GM23338 (cell line): Measurements from ENCODE around the gene RAD23B. TPM values are rescaled to one million over a fixed set of nuclear protein-coding genes. Genes with fewer than 3 reads are reported as not detected.

Experiments
- ATAC-seq: fragments of 200-7000 bp; cut with Tn5 transposase; 3 replicates; pipeline ENCODE4 v1.9.1; 2020
- DNase-seq: peaks from one replicate; pipeline ENCODE4 v3.0.0-alpha.2; 2015; ENCODE audit warnings: low spot score
- H2AFZ ChIP-seq: fragments of 200-600 bp; sonication (generic); 2 replicates; pipeline ENCODE4 v1.8.0; 2016; ENCODE audit warnings: antibody characterized with exemption, mild to moderate bottlenecking, moderate library complexity
- H3F3A ChIP-seq: fragments of 200-600 bp; sonication (generic); replicated peaks from 2 replicates; pipeline ENCODE4 v1.8.0; 2017; ENCODE audit warnings: antibody characterized with exemption, mixed run types, low read depth
- H3K27ac ChIP-seq: fragments of 200-600 bp; sonication (generic); 2 replicates; pipeline ENCODE4 v1.6.1; 2016; ENCODE audit warnings: low read depth
- H3K27me3 ChIP-seq: fragments of 200-600 bp; sonication (generic); 2 replicates; pipeline ENCODE4 v1.8.0; 2016; ENCODE audit warnings: mild to moderate bottlenecking, mixed run types, moderate library complexity; ENCODE audit not compliant: insufficient read depth
- H3K36me3 ChIP-seq: fragments of 200-600 bp; sonication (generic); 2 replicates; pipeline ENCODE4 v1.8.0; 2016; ENCODE audit warnings: mild to moderate bottlenecking; ENCODE audit not compliant: insufficient read depth
- H3K4me1 ChIP-seq: fragments of 200-600 bp; sonication (generic); 2 replicates; pipeline ENCODE4 v1.8.0; 2016; ENCODE audit warnings: mild to moderate bottlenecking, moderate library complexity; ENCODE audit not compliant: insufficient read depth
- H3K4me2 ChIP-seq: fragments of 200-600 bp; sonication (generic); 2 replicates; pipeline ENCODE4 v1.7.1; 2017; ENCODE audit warnings: mixed run types
- H3K4me3 ChIP-seq: fragments of 200-600 bp; sonication (generic); 2 replicates; pipeline ENCODE4 v1.6.1; 2016; ENCODE audit warnings: mixed run types
- H3K79me2 ChIP-seq: fragments of 200-600 bp; sonication (generic); replicated peaks from 2 replicates; pipeline ENCODE4 v1.8.0; 2017; ENCODE audit warnings: mild to moderate bottlenecking; ENCODE audit not compliant: insufficient read depth
- H3K9me2 ChIP-seq: fragments of 200-600 bp; sonication (generic); 2 replicates; pipeline ENCODE4 v1.8.0; 2017; ENCODE audit not compliant: insufficient read depth
- H4K20me1 ChIP-seq: fragments of 200-600 bp; sonication (generic); replicated peaks from 2 replicates; pipeline ENCODE4 v1.8.0; 2017; ENCODE audit warnings: mild to moderate bottlenecking; ENCODE audit not compliant: insufficient read depth
- H3K27ac Mint-ChIP-seq: 2 replicates; pipeline ENCODE4 v1.8.0; 2020; ENCODE audit warnings: inconsistent platforms, mild to moderate bottlenecking, moderate library complexity, mixed read lengths
- H3K27me3 Mint-ChIP-seq: 3 replicates; pipeline ENCODE4 v1.8.0; 2022; ENCODE audit warnings: low read depth, mild to moderate bottlenecking, moderate library complexity, mixed read lengths, inconsistent platforms; ENCODE audit not compliant: insufficient read depth, poor library complexity
- H3K36me3 Mint-ChIP-seq: 3 replicates; pipeline ENCODE4 v1.8.0; 2021; ENCODE audit warnings: low read depth, mild to moderate bottlenecking, inconsistent platforms, moderate library complexity, mixed read lengths
- H3K4me1 Mint-ChIP-seq: 3 replicates; pipeline ENCODE4 v1.8.0; 2020; ENCODE audit warnings: mild to moderate bottlenecking, inconsistent platforms, mixed read lengths
- H3K4me3 Mint-ChIP-seq: 3 replicates; pipeline ENCODE4 v1.8.0; 2021; ENCODE audit warnings: moderate library complexity, mild to moderate bottlenecking, inconsistent platforms, mixed read lengths
- H3K9me3 Mint-ChIP-seq: 3 replicates; pipeline ENCODE4 v1.8.0; 2020; ENCODE audit warnings: moderate library complexity, mild to moderate bottlenecking, inconsistent platforms, mixed read lengths
- CREB1 ChIP-seq: fragments of 250-450 bp; sonication (Bioruptor Pico); IDR thresholded peaks from 2 replicates; pipeline ENCODE4 v1.5.0; 2020; ENCODE audit warnings: low read depth, mild to moderate bottlenecking, moderate library complexity
- CTCF ChIP-seq, 2 experiments: fragments of 200-600 bp in 1 of 2; sonication (generic) in 1 of 2; conservative IDR thresholded peaks; 2 replicates each; pipeline versions ENCODE4 v1.5.1 to v1.6.1; 2016 to 2017; ENCODE audit warnings: antibody characterized with exemption in 2 of 2, low read depth in 2 of 2, mild to moderate bottlenecking in 2 of 2, moderate library complexity in 1 of 2
- ETS1 ChIP-seq: IDR thresholded peaks from 2 replicates; pipeline ENCODE4 v1.6.1; 2016; ENCODE audit warnings: antibody characterized with exemption
- EZH2 ChIP-seq: fragments of 200-600 bp; sonication (generic); IDR thresholded peaks from one replicate; pipeline ENCODE4 v1.8.0; 2017; ENCODE audit warnings: antibody characterized with exemption, mild to moderate bottlenecking, low read depth; ENCODE audit not compliant: unreplicated experiment
- EZH2phosphoT487 ChIP-seq: fragments of 200-600 bp; sonication (generic); IDR thresholded peaks from one replicate; pipeline ENCODE4 v1.8.1; 2018; ENCODE audit warnings: antibody characterized with exemption; ENCODE audit not compliant: unreplicated experiment
- NANOG ChIP-seq: IDR thresholded peaks from 2 replicates; pipeline ENCODE4 v1.6.1; 2016; ENCODE audit warnings: antibody characterized with exemption, borderline replicate concordance
- POLR2AphosphoS5 ChIP-seq: IDR thresholded peaks from 2 replicates; pipeline ENCODE4 v1.6.1; 2016; ENCODE audit warnings: antibody characterized with exemption, low read depth
- STAT1 ChIP-seq: IDR thresholded peaks from one replicate; pipeline ENCODE4 v1.6.1; 2016; ENCODE audit warnings: antibody characterized with exemption; ENCODE audit not compliant: unreplicated experiment
- ZNF114 ChIP-seq: fragments of 250-450 bp; sonication (Bioruptor Pico); IDR thresholded peaks from 2 replicates; pipeline ENCODE4 v1.5.0; 2020; ENCODE audit warnings: mild to moderate bottlenecking, moderate library complexity
- ZNF331 ChIP-seq: fragments of 250-450 bp; sonication (Bioruptor Pico); IDR thresholded peaks from 2 replicates; pipeline ENCODE4 v1.5.0; 2020; ENCODE audit warnings: low read depth, mild to moderate bottlenecking, moderate library complexity
- ZNF462 ChIP-seq: fragments of 250-450 bp; sonication (Bioruptor Pico); IDR thresholded peaks from 2 replicates; pipeline ENCODE4 v1.5.0; 2020; ENCODE audit warnings: mild to moderate bottlenecking, moderate library complexity
- polyA plus RNA-seq: library from polyadenylated mRNA; unstranded; fragments of >200 nt; fragmentation: Nextera tagmentation; extraction: Ambion mirVana; gene quantifications from 2 replicates; pipeline ENCODE4 v1.2.1, GENCODE V29; 2016
- total RNA-seq: library from RNA; depleted of rRNA; stranded (reverse); fragments of >200 nt; shearing (Covaris generic); gene quantifications from 2 replicates; pipeline ENCODE4 v1.2.3, GENCODE V29; 2014

RAD23B gene
- total and polyA plus RNA-seq, 2 experiments from 2014 or later, result 31.1 to 137 TPM

- no peaks in the 10 kb centered on the region for H3K79me2 ChIP-seq
- H3K4me2 ChIP-seq, result no peak overlapping the region
- no peaks in the 10 kb centered on the region for H4K20me1 ChIP-seq
- no peaks in the 10 kb centered on the region for H3K9me3 Mint-ChIP-seq
- no peaks in the 10 kb centered on the region for H3K9me2 ChIP-seq
- H3K4me1 ChIP-seq, result peaks cover 17% of the 10 kb centered on the region
- H3K27ac Mint-ChIP-seq, result no peak overlapping the region
- H3K36me3 ChIP-seq, result no peaks in the 10 kb centered on the region
- H2AFZ ChIP-seq, result no peak overlapping the region
- H3K4me3 Mint-ChIP-seq, result no peak overlapping the region
- TF ChIP-seq ZNF114 (CRISPR knock-in tag) (no peak), CTCF (conservative IDR thresholded peaks at IDR 0.05; ENCODE audit: low read depth in 2 of 2) (peak; percentile 18 to 47; a peak in 3 of 4 replicates), ZNF462 (CRISPR knock-in tag) (no peak), STAT1 (no peak)
- no peak for DNase-seq
- peak; percentile 32; the same call in 1 of the 3 replicates for ATAC-seq
- no peak overlapping the region for H3K4me3 ChIP-seq
- H3K36me3 Mint-ChIP-seq, result no peaks in the 10 kb centered on the region
- H3K27me3 ChIP-seq, result no peaks in the 10 kb centered on the region
- H3K27me3 Mint-ChIP-seq, result peaks cover 3% of the 10 kb centered on the region
- no peak overlapping the region for H3K27ac ChIP-seq
- no peaks in the 10 kb centered on the region for H3F3A ChIP-seq
- H3K4me1 Mint-ChIP-seq, result peaks cover 29% of the 10 kb centered on the region
Measured at GRCh38 chr9:107239474-107239873, 43.6 kb upstream of the RAD23B start.

GRCh38 chr9:107240260-107240659, 42.8 kb upstream of the RAD23B start:
- Mint-ChIP-seq H3K9me3 (no peaks in the 10 kb centered on the region), H3K4me3 (no peak overlapping the region), H3K27me3 (peaks cover 3% of the 10 kb centered on the region), H3K36me3 (no peaks in the 10 kb centered on the region), H3K4me1 (peaks cover 29% of the 10 kb centered on the region), H3K27ac (no peak overlapping the region)
- H3K36me3 ChIP-seq, result no peaks in the 10 kb centered on the region
- H3K4me2 ChIP-seq, result no peak overlapping the region
- H3F3A ChIP-seq, result no peaks in the 10 kb centered on the region
- DNase-seq (no peak), ATAC-seq (peak; percentile 59)
- H2AFZ ChIP-seq, result no peak overlapping the region
- no peaks in the 10 kb centered on the region for H3K27me3 ChIP-seq
- peaks cover 17% of the 10 kb centered on the region for H3K4me1 ChIP-seq
- H4K20me1 ChIP-seq, result no peaks in the 10 kb centered on the region
- H3K79me2 ChIP-seq, result no peaks in the 10 kb centered on the region
- no peak overlapping the region for H3K27ac ChIP-seq
- H3K4me3 ChIP-seq, result no peak overlapping the region
- no peaks in the 10 kb centered on the region for H3K9me2 ChIP-seq
- TF ChIP-seq ETS1 (no peak), ZNF331 (no peak), POLR2AphosphoS5 (no peak), ZNF114 (CRISPR knock-in tag) (no peak), NANOG (no peak), CREB1 (no peak), EZH2 (no peak), CTCF (conservative IDR thresholded peaks at IDR 0.05; ENCODE audit: low read depth in 2 of 2) (no peak), EZH2phosphoT487 (no peak)
